IMR-90 (cell line): ENCODE results near the gene ZNF518B. TPM values are rescaled to one million over a fixed set of nuclear protein-coding genes. Genes with fewer than 3 reads are reported as not detected.

Source experiments
- ATAC-seq: fragments of 200-7000 bp; cut with Tn5 transposase; 2 replicates; pipeline ENCODE4 v1.9.1; 2020; ENCODE audit warnings: low read depth, mild to moderate bottlenecking, moderate library complexity
- BruUV-seq: library from RNA; stranded (reverse); fragments of 400-500 nt; replicated peaks from 2 replicates; lab custom pipeline; 2021; lab: Mats Ljungman, UMichigan
- CTCF ChIA-PET: fragments of 300-600 bp; formaldehyde crosslinking; extraction: SDS; loops from one replicate; lab custom pipeline; 2021; ENCODE audit warnings: antibody characterized with exemption; lab: Yijun Ruan, JAX
- POLR2A ChIA-PET: fragments of 300-600 bp; sonication (Branson Sonifier 250); formaldehyde crosslinking; loops from one replicate; lab custom pipeline; 2022; ENCODE audit warnings: antibody characterized with exemption; ENCODE audit not compliant: unreplicated experiment; lab: Charles Lee
- DNase-seq: peaks from one replicate; pipeline ENCODE4 v3.0.0; 2013
- H2AFZ ChIP-seq: replicated peaks from 2 replicates; pipeline ENCODE3; 2013; ENCODE audit warnings: low read length, mild to moderate bottlenecking; ENCODE audit not compliant: poor library complexity
- H2AK5ac ChIP-seq: 2 replicates; pipeline ENCODE4 v1.6.1; 2013; ENCODE audit warnings: low read depth, low read length, inconsistent platforms
- H2AK9ac ChIP-seq: replicated peaks from 2 replicates; pipeline ENCODE3; 2013; ENCODE audit warnings: mild to moderate bottlenecking, low read depth, low read length, moderate library complexity; ENCODE audit not compliant: poor library complexity
- H2BK120ac ChIP-seq: 2 replicates; pipeline ENCODE4 v1.6.1; 2013; ENCODE audit warnings: low read depth, low read length, inconsistent platforms
- H2BK15ac ChIP-seq: 3 replicates; pipeline ENCODE4 v1.6.1; 2013; ENCODE audit warnings: low read depth, low read length, inconsistent platforms
- H2BK20ac ChIP-seq: 2 replicates; pipeline ENCODE4 v1.6.1; 2013; ENCODE audit warnings: low read depth, mild to moderate bottlenecking, inconsistent platforms, low read length, moderate library complexity
- H2BK5ac ChIP-seq: 2 replicates; pipeline ENCODE4 v1.6.1; 2013; ENCODE audit warnings: mild to moderate bottlenecking, low read depth, low read length, inconsistent platforms; ENCODE audit not compliant: poor library complexity, severe bottlenecking
- H3K14ac ChIP-seq: replicated peaks from 2 replicates; pipeline ENCODE4 v1.6.1; 2013; ENCODE audit warnings: low read depth, low read length, inconsistent platforms
- H3K18ac ChIP-seq: 2 replicates; pipeline ENCODE4 v1.6.1; 2013; ENCODE audit warnings: low read depth, low read length, control low read depth
- H3K23ac ChIP-seq: 2 replicates; pipeline ENCODE4 v1.6.1; 2013; ENCODE audit warnings: low read depth, low read length, inconsistent platforms
- H3K27ac ChIP-seq: 2 replicates; pipeline ENCODE4 v1.5.1; 2013; ENCODE audit warnings: mild to moderate bottlenecking, control low read depth, low read length; ENCODE audit not compliant: insufficient read depth
- H3K27me3 ChIP-seq: 2 replicates; pipeline ENCODE4 v1.6.1; 2013; ENCODE audit warnings: low read length; ENCODE audit not compliant: control insufficient read depth, insufficient read depth
- H3K36me3 ChIP-seq: 2 replicates; pipeline ENCODE4 v1.6.1; 2013; ENCODE audit warnings: low read length, mixed read lengths; ENCODE audit not compliant: control insufficient read depth, insufficient read depth
- H3K4ac ChIP-seq: 2 replicates; pipeline ENCODE4 v1.6.1; 2013; ENCODE audit warnings: low read depth, low read length, inconsistent platforms
- H3K4me1 ChIP-seq: 2 replicates; pipeline ENCODE4 v1.6.1; 2013; ENCODE audit warnings: low read length, mixed read lengths; ENCODE audit not compliant: control insufficient read depth, insufficient read depth
- H3K4me2 ChIP-seq: 2 replicates; pipeline ENCODE4 v1.6.1; 2013; ENCODE audit warnings: low read depth, mild to moderate bottlenecking, control low read depth, low read length, moderate library complexity
- H3K4me3 ChIP-seq: 2 replicates; pipeline ENCODE4 v1.5.1; 2013; ENCODE audit warnings: low read depth, mild to moderate bottlenecking, control low read depth, low read length, moderate library complexity; ENCODE audit not compliant: insufficient read depth
- H3K56ac ChIP-seq: 2 replicates; pipeline ENCODE4 v1.6.1; 2013; ENCODE audit warnings: low read length, inconsistent platforms; ENCODE audit not compliant: insufficient read depth; ENCODE audit errors: extremely low read depth
- H3K79me1 ChIP-seq, 2 experiments: 2 replicates each; pipeline ENCODE4 v1.6.1; 2013; ENCODE audit warnings: low read length in 2 of 2, inconsistent platforms in 1 of 2, low read depth in 1 of 2
- H3K9ac ChIP-seq: 2 replicates; pipeline ENCODE4 v1.6.1; 2013; ENCODE audit warnings: low read depth, low read length, control low read depth
- H3K9me1 ChIP-seq: 2 replicates; pipeline ENCODE4 v1.6.1; 2013; ENCODE audit warnings: low read length, inconsistent platforms; ENCODE audit not compliant: insufficient read depth
- H3K9me3 ChIP-seq: 2 replicates; pipeline ENCODE4 v1.6.1; 2013; ENCODE audit warnings: low read length; ENCODE audit not compliant: control insufficient read depth, insufficient read depth
- H4K20me1 ChIP-seq: 2 replicates; pipeline ENCODE4 v1.6.1; 2013; ENCODE audit warnings: low read length, inconsistent platforms; ENCODE audit not compliant: insufficient read depth
- H4K5ac ChIP-seq: 2 replicates; pipeline ENCODE4 v1.6.1; 2013; ENCODE audit warnings: mild to moderate bottlenecking, low read depth, low read length, control low read depth
- H4K8ac ChIP-seq, 2 experiments: 2 replicates each; pipeline ENCODE4 v1.6.1; 2013; ENCODE audit warnings: low read depth in 2 of 2, low read length in 2 of 2, control low read depth in 1 of 2, inconsistent platforms in 1 of 2
- H4K91ac ChIP-seq: 2 replicates; pipeline ENCODE4 v1.6.1; 2013; ENCODE audit warnings: low read depth, low read length, inconsistent platforms; ENCODE audit not compliant: insufficient read depth
- BHLHE40 ChIP-seq: fragments of 150-350 bp; IDR thresholded peaks from 2 replicates; pipeline ENCODE4 v1.6.1; 2016; ENCODE audit warnings: mild to moderate bottlenecking, low read depth, low read length
- CEBPB ChIP-seq: IDR thresholded peaks from 2 replicates; pipeline ENCODE4 v1.6.1; 2012; ENCODE audit warnings: low read depth, low read length, improper control_type of control experiment
- ELK1 ChIP-seq: fragments of 150-350 bp; IDR thresholded peaks from 2 replicates; pipeline ENCODE4 v1.6.1; 2016; ENCODE audit warnings: low read depth, mild to moderate bottlenecking, low read length, moderate library complexity, borderline replicate concordance
- FOS ChIP-seq: fragments of 150-350 bp; IDR thresholded peaks from 2 replicates; pipeline ENCODE4 v1.6.1; 2016; ENCODE audit warnings: low read depth, low read length
- MAZ ChIP-seq: IDR thresholded peaks from 2 replicates; pipeline ENCODE4 v1.6.1; 2012; ENCODE audit warnings: low read depth, mild to moderate bottlenecking, low read length, improper control_type of control experiment, moderate library complexity, borderline replicate concordance
- NFE2L2 ChIP-seq: fragments of 150-350 bp; IDR thresholded peaks from 2 replicates; pipeline ENCODE4 v1.6.1; 2016; ENCODE audit warnings: low read depth, mild to moderate bottlenecking, low read length
- POLR2A ChIP-seq: IDR thresholded peaks from 2 replicates; pipeline ENCODE4 v1.6.1; 2012; ENCODE audit warnings: mild to moderate bottlenecking, low read depth, low read length
- RAD21 ChIP-seq: IDR thresholded peaks from 2 replicates; pipeline ENCODE4 v1.6.1; 2012; ENCODE audit warnings: low read length, improper control_type of control experiment
- RCOR1 ChIP-seq: IDR thresholded peaks from 2 replicates; pipeline ENCODE4 v1.6.1; 2012; ENCODE audit warnings: mild to moderate bottlenecking, low read length, improper control_type of control experiment; ENCODE audit not compliant: insufficient replicate concordance
- RFX5 ChIP-seq: IDR thresholded peaks from 2 replicates; pipeline ENCODE4 v1.8.0; 2012; ENCODE audit warnings: low read depth, mild to moderate bottlenecking, low read length, moderate library complexity
- SMC3 ChIP-seq: fragments of 150-350 bp; IDR thresholded peaks from 2 replicates; pipeline ENCODE4 v1.6.1; 2016; ENCODE audit warnings: low read depth, mild to moderate bottlenecking, antibody characterized with exemption, low read length, moderate library complexity
- USF2 ChIP-seq: fragments of 150-350 bp; IDR thresholded peaks from 2 replicates; pipeline ENCODE4 v1.6.1; 2017; ENCODE audit warnings: mild to moderate bottlenecking, antibody characterized with exemption, low read length, low read depth
- WGBS, 2 experiments: methylation state at CpG; one replicate each; pipeline versions ENCODE4 v1.1.5 to v1.1.7; 2013; ENCODE audit warnings: missing lambda C conversion rate in 2 of 2; ENCODE audit not compliant: insufficient read length in 1 of 2; ENCODE audit errors: extremely low coverage in 2 of 2; 5-methylcytosine and 5-hydroxymethylcytosine counted together
- dilution Hi-C: fragments of 300-500 bp; cut with HindIII; formaldehyde crosslinking; loops from one replicate; pipeline ENCODE4 v1.14.3; 2018; ENCODE audit warnings: low sequenced_read_pairs; ENCODE audit not compliant: unreplicated experiment
- in situ Hi-C: fragments of 300-500 bp; cut with MboI; formaldehyde crosslinking; loops from 3 replicates; pipeline ENCODE4 v1.14.3; 2019; ENCODE audit warnings: low sequenced_read_pairs, inconsistent platforms, mixed read lengths
- intact Hi-C: fragments of 100-400 bp; cut with micrococcal nuclease; formaldehyde crosslinking; loops from 2 replicates; pipeline ENCODE4 v1.10.0; 2022
- polyA plus RNA-seq, 3 experiments: library from polyadenylated mRNA; depleted of rRNA; stranded (reverse); fragments of >200 nt; gene quantifications; 2 replicates each; pipeline ENCODE4 v1.2.3, GENCODE V29; 2012; ENCODE audit warnings: low replicate concordance in 1 of 3
- total RNA-seq: library from RNA; depleted of rRNA; stranded (reverse); fragments of >200 nt; gene quantifications from 2 replicates; pipeline ENCODE4 v1.2.3, GENCODE V29; 2012
- TF ChIP-seq, protein P1 (sequence below): conservative IDR thresholded peaks from 2 replicates; pipeline ENCODE4 v1.5.1; 2012; ENCODE audit warnings: mild to moderate bottlenecking, low read depth, low read length, improper control_type of control experiment

The ZNF518B gene
- total and polyA plus RNA-seq, 2 of the 4 experiments (the other 2 are of a cell fraction) = 7.3 to 56.8 TPM

DNA sequence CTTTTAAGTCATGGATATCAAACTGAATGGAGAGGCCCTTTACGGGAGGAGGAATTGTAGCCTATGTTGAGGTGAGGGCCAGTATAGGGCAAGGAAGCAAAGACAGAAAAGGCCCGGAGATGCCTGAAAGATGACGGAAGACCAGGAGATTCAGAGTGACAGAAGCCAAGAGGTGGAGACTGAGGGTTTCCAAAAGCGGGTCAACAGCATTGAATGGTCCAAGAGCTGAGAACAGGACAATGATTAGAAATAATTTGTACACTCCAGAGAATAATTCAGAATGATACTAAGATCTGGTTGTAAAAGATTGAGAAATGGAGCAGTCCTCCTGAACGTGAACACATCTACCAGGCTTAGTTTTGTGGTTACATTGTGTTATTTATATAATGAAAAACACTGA lies 45.5 kb upstream of the ZNF518B start:
- Histone ChIP-seq H3K4me1 (no peaks in the 10 kb centered on the region), H3K56ac (no peak overlapping the region), H3K36me3 (no peaks in the 10 kb centered on the region), H2BK5ac (no peak overlapping the region), H3K4me2 (no peak overlapping the region), H3K4me3 (no peak overlapping the region), H2AK5ac (no peak overlapping the region), H2AK9ac (no peak overlapping the region), H3K14ac (no peak overlapping the region), H2BK15ac (no peak overlapping the region), H3K79me1 (no peaks in the 10 kb centered on the region), H3K23ac (no peak overlapping the region), H4K91ac (no peak overlapping the region), H4K20me1 (no peaks in the 10 kb centered on the region), H3K9ac (no peak overlapping the region), H3K9me1 (no peaks in the 10 kb centered on the region), H4K8ac (no peak overlapping the region), H4K5ac (no peak overlapping the region), H3K18ac (no peak overlapping the region), H3K27ac (no peak overlapping the region), H2BK120ac (no peak overlapping the region), H2BK20ac (no peak overlapping the region), H3K9me3 (no peaks in the 10 kb centered on the region), H2AFZ (no peak overlapping the region), H3K4ac (no peak overlapping the region), H3K27me3 (no peaks in the 10 kb centered on the region)
- no TSS peak for BruUV-seq
- ATAC-seq (no peak), DNase-seq (no peak)
- 62% methylated on average over 2 of the region's 5 CpGs; no CpG with 5 or more reads in 1 of the 2 experiments for WGBS, 2 experiments
- dilution Hi-C loops = no loop called here
- ChIA-PET POLR2A (no interaction called here), CTCF (no interaction called here)
- TF ChIP-seq RCOR1 (no peak), SMC3 (no peak), CEBPB (no peak), RFX5 (no peak), POLR2A (no peak), RAD21 (no peak), ELK1 (no peak), MAZ (no peak), NFE2L2 (no peak), BHLHE40 (no peak), FOS (no peak), USF2 (no peak)
- TF ChIP-seq, protein P1, sequence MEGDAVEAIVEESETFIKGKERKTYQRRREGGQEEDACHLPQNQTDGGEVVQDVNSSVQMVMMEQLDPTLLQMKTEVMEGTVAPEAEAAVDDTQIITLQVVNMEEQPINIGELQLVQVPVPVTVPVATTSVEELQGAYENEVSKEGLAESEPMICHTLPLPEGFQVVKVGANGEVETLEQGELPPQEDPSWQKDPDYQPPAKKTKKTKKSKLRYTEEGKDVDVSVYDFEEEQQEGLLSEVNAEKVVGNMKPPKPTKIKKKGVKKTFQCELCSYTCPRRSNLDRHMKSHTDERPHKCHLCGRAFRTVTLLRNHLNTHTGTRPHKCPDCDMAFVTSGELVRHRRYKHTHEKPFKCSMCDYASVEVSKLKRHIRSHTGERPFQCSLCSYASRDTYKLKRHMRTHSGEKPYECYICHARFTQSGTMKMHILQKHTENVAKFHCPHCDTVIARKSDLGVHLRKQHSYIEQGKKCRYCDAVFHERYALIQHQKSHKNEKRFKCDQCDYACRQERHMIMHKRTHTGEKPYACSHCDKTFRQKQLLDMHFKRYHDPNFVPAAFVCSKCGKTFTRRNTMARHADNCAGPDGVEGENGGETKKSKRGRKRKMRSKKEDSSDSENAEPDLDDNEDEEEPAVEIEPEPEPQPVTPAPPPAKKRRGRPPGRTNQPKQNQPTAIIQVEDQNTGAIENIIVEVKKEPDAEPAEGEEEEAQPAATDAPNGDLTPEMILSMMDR = no peak
- in situ Hi-C loops = no loop called here
- intact Hi-C loops = no loop called here
